ENCODE data around the gene HSD3B2. TPM values are rescaled to one million over a fixed set of nuclear protein-coding genes. Genes with fewer than 3 reads are reported as not detected.
"Not testable (repeated sequence)": the region's sequence is repeated elsewhere in the genome, so short reads cannot be mapped to it uniquely, and the experiment has no call there.

HSD3B2 gene
- total RNA-seq, 1 experiment from 2014 or later, result 1.0 TPM

DNA sequence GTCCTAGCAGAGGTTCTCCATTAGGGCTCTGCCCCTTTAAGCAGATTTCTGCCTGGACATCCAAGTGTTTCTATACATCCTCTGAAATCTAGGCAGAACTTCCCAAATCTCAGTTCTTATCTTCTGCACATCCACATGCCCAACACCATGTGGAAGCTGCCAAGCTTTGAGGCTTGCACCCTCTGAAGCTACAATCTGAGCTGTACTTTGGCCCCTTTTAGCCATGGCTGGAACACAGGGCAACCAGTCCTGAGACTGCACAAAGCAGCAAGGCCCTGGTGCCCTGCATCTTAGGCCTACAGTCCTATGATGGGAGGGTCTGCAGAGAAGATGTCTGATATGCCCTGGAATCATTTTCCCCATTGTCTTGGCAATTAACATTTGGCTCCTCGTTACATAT is 38.4 kb upstream of the HSD3B2 start:
- TF ChIP-seq ZNF423 (CRISPR knock-in tag; IDR thresholded peaks at IDR 0.05) (no peak), ZBTB21 (CRISPR knock-in tag; IDR thresholded peaks at IDR 0.05; ENCODE audit: borderline replicate concordance) (no peak), FOXP1 (CRISPR knock-in tag; IDR thresholded peaks at IDR 0.05; ENCODE audit: borderline replicate concordance) (no peak), ESRRA (CRISPR knock-in tag; IDR thresholded peaks at IDR 0.05; ENCODE audit: borderline replicate concordance) (no peak), OVOL2 (CRISPR knock-in tag; IDR thresholded peaks at IDR 0.05; ENCODE audit: borderline replicate concordance) (no peak), EMX1 (CRISPR knock-in tag; IDR thresholded peaks at IDR 0.05) (no peak), MXD4 (CRISPR knock-in tag; IDR thresholded peaks at IDR 0.05; ENCODE audit: borderline replicate concordance) (no peak), MYBL2 (CRISPR knock-in tag; IDR thresholded peaks at IDR 0.05) (no peak), NFYB (CRISPR knock-in tag; conservative IDR thresholded peaks at IDR 0.05; ENCODE audit: low read depth) (no peak), CREB1 (CRISPR knock-in tag; IDR thresholded peaks at IDR 0.05) (no peak)
- TF ChIP-seq, protein P1, sequence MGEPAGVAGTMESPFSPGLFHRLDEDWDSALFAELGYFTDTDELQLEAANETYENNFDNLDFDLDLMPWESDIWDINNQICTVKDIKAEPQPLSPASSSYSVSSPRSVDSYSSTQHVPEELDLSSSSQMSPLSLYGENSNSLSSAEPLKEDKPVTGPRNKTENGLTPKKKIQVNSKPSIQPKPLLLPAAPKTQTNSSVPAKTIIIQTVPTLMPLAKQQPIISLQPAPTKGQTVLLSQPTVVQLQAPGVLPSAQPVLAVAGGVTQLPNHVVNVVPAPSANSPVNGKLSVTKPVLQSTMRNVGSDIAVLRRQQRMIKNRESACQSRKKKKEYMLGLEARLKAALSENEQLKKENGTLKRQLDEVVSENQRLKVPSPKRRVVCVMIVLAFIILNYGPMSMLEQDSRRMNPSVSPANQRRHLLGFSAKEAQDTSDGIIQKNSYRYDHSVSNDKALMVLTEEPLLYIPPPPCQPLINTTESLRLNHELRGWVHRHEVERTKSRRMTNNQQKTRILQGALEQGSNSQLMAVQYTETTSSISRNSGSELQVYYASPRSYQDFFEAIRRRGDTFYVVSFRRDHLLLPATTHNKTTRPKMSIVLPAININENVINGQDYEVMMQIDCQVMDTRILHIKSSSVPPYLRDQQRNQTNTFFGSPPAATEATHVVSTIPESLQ (CRISPR knock-in tag; IDR thresholded peaks at IDR 0.05), result no peak
- TF ChIP-seq, protein P2, sequence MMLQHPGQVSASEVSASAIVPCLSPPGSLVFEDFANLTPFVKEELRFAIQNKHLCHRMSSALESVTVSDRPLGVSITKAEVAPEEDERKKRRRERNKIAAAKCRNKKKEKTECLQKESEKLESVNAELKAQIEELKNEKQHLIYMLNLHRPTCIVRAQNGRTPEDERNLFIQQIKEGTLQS (CRISPR knock-in tag; conservative IDR thresholded peaks at IDR 0.05), result no peak
- TF ChIP-seq, protein P3, sequence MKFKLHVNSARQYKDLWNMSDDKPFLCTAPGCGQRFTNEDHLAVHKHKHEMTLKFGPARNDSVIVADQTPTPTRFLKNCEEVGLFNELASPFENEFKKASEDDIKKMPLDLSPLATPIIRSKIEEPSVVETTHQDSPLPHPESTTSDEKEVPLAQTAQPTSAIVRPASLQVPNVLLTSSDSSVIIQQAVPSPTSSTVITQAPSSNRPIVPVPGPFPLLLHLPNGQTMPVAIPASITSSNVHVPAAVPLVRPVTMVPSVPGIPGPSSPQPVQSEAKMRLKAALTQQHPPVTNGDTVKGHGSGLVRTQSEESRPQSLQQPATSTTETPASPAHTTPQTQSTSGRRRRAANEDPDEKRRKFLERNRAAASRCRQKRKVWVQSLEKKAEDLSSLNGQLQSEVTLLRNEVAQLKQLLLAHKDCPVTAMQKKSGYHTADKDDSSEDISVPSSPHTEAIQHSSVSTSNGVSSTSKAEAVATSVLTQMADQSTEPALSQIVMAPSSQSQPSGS (CRISPR knock-in tag; IDR thresholded peaks at IDR 0.05; ENCODE audit: borderline replicate concordance, low read depth), result no peak
- Mint-ChIP-seq H3K9me3 (peaks cover 13% of the 10 kb centered on the region), H3K27me3 (ENCODE audit: low read depth) (peaks cover 3% of the 10 kb centered on the region; the same call in 1 of the 2 replicates), H3K4me3 (no peak overlapping the region), H3K27ac (no peak overlapping the region), H3K36me3 (no peaks in the 10 kb centered on the region), H3K4me1 (peaks cover 19% of the 10 kb centered on the region)
- CTCF ChIA-PET, result interaction anchor here (0.7 to 1.4 kb wide), 2 partner anchors 100 to 102 kb away, joined by 3 to 5 read pairs; no protein-coding TSS in a partner anchor
- no peak for ATAC-seq
- POLR2A ChIA-PET, result no interaction called here
- DNase-seq (ENCODE audit: low spot score), result no peak

DNA sequence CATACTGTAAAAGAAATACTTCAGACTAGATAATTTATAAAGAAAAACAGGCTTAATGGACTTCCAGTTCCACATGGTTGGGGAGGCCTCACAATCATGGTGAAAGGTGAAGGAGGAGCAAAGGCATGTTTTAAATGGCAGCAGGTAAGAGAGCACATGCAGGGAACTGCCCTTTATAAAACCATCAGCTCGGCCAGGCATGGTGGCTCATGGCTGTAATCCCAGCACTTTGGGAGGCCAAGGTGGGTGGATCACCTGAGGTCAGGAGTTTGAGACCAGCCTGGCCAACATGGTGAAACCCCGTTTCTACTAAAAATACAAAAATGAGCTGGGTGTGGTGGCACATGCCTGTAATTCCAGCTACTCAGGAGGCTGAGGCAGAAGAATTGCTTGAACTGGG is 37.4 kb upstream of the HSD3B2 start:
- DNase-seq (ENCODE audit: low spot score); H3K36me3 Mint-ChIP-seq; H3K27me3 Mint-ChIP-seq (ENCODE audit: low read depth); H3K4me1 Mint-ChIP-seq; POLR2A ChIA-PET; CTCF ChIA-PET; ATAC-seq; H3K27ac Mint-ChIP-seq; H3K4me3 Mint-ChIP-seq: not testable (repeated sequence)
- peaks cover 13% of the 10 kb centered on the region for H3K9me3 Mint-ChIP-seq

DNA sequence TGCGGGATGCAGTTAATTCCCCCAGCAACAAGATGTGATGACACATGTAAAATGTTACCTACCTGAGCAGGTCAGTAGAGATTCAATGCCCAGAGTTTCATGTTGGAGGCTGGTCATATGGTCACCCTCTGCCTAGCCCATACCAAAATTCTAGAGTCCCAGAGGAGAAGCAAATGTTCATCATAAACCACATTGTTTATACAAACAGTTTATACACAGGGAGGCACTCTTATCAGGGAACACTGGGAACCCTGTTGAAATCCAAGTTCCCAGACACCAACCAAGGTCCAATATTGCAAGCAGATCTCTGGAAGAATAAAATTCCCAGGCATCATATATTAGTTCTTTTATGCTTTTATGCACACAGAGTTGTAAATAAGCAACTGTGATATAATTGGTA is 35.8 kb upstream of the HSD3B2 start:
- CTCF ChIA-PET, result no interaction called here
- Mint-ChIP-seq H3K36me3 (no peaks in the 10 kb centered on the region), H3K4me1 (no peaks in the 10 kb centered on the region), H3K4me3 (no peak overlapping the region), H3K27me3 (ENCODE audit: low read depth) (peaks cover 3% of the 10 kb centered on the region; the same call in 1 of the 2 replicates), H3K9me3 (peaks cover 13% of the 10 kb centered on the region), H3K27ac (no peak overlapping the region)
- POLR2A ChIA-PET, result no interaction called here
- TF ChIP-seq, protein P4, sequence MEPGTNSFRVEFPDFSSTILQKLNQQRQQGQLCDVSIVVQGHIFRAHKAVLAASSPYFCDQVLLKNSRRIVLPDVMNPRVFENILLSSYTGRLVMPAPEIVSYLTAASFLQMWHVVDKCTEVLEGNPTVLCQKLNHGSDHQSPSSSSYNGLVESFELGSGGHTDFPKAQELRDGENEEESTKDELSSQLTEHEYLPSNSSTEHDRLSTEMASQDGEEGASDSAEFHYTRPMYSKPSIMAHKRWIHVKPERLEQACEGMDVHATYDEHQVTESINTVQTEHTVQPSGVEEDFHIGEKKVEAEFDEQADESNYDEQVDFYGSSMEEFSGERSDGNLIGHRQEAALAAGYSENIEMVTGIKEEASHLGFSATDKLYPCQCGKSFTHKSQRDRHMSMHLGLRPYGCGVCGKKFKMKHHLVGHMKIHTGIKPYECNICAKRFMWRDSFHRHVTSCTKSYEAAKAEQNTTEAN (CRISPR knock-in tag; IDR thresholded peaks at IDR 0.05), result no peak
- no peak for TF ChIP-seq ELF4 (CRISPR knock-in tag; IDR thresholded peaks at IDR 0.05; ENCODE audit: low read depth)
- TF ChIP-seq, protein P5, sequence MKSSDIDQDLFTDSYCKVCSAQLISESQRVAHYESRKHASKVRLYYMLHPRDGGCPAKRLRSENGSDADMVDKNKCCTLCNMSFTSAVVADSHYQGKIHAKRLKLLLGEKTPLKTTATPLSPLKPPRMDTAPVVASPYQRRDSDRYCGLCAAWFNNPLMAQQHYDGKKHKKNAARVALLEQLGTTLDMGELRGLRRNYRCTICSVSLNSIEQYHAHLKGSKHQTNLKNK (CRISPR knock-in tag; IDR thresholded peaks at IDR 0.05), result no peak
- DNase-seq (ENCODE audit: low spot score), result no peak
- ATAC-seq, result no peak

Measured in WTC11 (cell line).